GM10248 (cell line): ENCODE measurements around the gene SLC23A3.
"Not testable (repeated sequence)": the region's sequence is repeated elsewhere in the genome, so short reads cannot be mapped to it uniquely, and the experiment has no call there.

Experiments used
- CTCF ChIA-PET: fragments of 300-600 bp; sonication (Branson Sonifier 250); formaldehyde crosslinking; extraction: SDS; loops from one replicate; lab custom pipeline; 2021; ENCODE audit warnings: antibody characterized with exemption; lab: Yijun Ruan, JAX
- POLR2A ChIA-PET: fragments of 350-650 bp; sonication (Branson Sonifier 250); formaldehyde crosslinking; extraction: SDS; loops from one replicate; lab custom pipeline; 2020; ENCODE audit warnings: antibody characterized with exemption; lab: Yijun Ruan, JAX
- DNase-seq: peaks from one replicate; pipeline ENCODE4 v3.0.0; 2012; ENCODE audit errors: extremely low spot score
- TF ChIP-seq, protein P1 (sequence below): IDR thresholded peaks from 2 replicates; pipeline ENCODE4 v1.5.1; 2012; ENCODE audit warnings: mild to moderate bottlenecking, low read depth; ENCODE audit errors: extremely low read depth, missing control alignments, control extremely low read depth

SLC23A3 gene

DNA sequence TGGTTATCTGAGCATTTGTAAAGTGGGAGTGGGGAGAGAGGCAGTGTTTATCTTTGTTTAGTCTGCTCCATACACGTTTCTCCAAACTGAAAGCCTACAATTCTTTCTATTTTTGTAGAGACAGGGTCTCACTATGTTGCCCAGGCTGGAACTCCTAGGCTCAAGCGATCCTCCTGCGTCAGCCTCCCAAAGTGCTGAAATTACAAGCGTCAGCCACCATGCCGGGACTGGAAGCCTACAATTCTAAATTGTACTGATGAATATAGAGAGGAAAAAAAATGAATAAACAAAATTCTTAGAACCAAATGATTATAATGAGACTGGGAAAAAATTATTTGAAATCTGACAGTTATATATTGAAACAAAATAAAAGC lies 35.3 kb upstream of the SLC23A3 start:
- TF ChIP-seq, protein P1, sequence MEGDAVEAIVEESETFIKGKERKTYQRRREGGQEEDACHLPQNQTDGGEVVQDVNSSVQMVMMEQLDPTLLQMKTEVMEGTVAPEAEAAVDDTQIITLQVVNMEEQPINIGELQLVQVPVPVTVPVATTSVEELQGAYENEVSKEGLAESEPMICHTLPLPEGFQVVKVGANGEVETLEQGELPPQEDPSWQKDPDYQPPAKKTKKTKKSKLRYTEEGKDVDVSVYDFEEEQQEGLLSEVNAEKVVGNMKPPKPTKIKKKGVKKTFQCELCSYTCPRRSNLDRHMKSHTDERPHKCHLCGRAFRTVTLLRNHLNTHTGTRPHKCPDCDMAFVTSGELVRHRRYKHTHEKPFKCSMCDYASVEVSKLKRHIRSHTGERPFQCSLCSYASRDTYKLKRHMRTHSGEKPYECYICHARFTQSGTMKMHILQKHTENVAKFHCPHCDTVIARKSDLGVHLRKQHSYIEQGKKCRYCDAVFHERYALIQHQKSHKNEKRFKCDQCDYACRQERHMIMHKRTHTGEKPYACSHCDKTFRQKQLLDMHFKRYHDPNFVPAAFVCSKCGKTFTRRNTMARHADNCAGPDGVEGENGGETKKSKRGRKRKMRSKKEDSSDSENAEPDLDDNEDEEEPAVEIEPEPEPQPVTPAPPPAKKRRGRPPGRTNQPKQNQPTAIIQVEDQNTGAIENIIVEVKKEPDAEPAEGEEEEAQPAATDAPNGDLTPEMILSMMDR, result no peak
- ChIA-PET POLR2A (no interaction called here), CTCF (interaction anchor here (1.4 to 2.4 kb wide), 2 partner anchors 23 to 90 kb away, joined by 6 to 8 read pairs; no protein-coding TSS in a partner anchor)
- no peak for DNase-seq

DNA sequence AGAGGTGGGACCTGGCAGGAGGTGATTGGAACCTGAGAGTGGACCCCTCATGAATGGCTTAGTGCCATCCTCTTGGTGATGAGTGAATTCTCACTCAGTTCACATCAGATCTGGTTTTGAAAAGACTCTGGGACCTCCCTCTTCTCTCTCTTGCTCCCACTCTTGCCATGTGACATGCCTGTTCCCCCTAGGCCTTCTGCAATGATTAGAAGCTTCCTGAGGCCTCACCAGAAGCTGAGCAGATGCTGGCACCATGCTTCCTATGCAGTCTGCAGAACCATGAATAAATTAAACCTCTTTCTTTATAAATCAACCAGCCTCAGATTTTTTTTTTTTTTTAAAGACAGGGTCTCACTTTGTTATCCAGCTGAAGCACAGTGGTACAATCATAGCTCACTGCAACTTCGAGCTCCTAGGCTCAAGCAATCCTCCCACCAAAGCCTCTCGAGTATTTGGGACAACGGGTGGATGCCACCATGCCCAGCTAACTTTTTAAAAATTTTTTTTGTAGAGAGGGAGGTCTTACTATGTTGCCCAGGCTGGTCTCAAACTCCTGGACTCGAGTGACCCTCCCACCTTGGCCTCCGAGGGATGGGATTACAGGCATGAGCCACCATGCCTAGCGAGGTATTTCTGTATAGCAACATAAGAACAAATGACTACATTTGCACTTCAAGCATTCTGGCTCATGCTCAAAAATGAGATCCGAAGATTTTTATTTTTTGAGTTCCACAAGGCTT lies 34.8 kb upstream of the SLC23A3 start:
- ChIA-PET POLR2A (no interaction called here), CTCF (interaction anchor here (1.2 to 2.2 kb wide), 5 partner anchors 15 to 90 kb away, joined by 3 to 8 read pairs (median 3); partner anchors contain the start of genes ANKZF1 and ATG9A)
- DNase-seq, result no peak
- TF ChIP-seq, protein P1, result no peak

DNA sequence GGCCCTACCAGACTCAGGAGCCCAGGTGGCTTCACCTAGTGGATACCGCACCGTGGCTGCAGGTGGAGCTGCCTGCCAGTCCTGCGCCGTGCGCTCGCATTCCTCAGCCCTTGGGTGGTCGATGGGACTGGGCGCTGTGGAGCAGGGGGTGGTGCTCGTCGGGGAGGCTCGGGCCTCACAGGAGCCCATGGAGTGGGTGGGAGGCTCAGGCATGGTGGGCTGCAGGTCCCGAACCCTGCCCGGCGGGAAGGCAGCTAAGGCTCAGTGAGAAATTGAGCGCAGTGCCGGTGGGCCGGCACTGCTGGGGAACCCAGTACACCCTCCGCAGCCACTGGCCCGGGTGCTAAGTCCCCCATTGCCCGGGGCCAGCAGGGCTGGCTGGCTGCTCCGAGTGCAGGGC lies 31.5 kb upstream of the SLC23A3 start:
- POLR2A ChIA-PET, DNase-seq: not testable (repeated sequence)
- CTCF ChIA-PET, result interaction anchor here (0.7 to 1.9 kb wide), 2 partner anchors 10 to 93 kb away, joined by 3 to 7 read pairs; no protein-coding TSS in a partner anchor

DNA sequence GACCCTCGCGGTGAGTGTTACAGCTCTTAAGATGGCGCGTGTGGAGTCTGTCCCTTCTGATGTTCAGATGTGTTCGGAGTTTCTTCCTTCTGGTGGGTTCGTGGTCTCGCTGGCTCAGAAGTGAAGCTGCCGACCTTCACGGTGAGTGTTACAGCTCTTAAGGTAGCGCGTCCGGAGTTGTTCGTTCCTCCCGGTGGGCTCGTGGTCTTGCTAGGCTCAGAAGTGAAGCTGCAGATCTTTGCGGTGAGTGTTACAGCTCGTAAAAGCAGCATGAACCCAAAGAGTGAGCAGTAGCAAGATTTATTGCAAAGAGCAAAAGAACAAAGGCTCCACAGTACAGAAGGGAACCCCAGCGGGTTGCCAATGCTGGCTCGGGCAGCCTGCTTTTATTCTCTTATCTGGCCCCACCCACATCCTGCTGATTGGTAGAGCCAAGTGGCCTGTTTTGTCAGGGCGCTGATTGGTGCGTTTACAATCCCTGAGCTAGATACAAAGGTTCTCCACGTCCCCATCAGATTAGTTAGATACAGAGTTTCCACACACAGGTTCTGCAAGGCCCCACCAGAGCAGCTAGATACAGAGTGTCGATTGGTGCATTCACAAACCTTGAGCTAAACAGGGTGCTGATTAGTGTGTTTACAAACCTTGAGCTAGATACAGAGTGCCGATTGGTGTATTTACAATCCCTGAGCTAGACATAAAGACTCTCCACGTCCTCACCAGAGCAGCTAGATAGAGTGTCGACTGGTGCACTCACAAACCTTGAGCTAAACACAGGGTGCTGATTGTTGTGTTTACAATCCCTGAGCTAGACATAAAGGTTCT lies 30.9 kb upstream of the SLC23A3 start:
- CTCF ChIA-PET, result interaction anchor here (0.7 to 2.0 kb wide), 5 partner anchors 10 to 94 kb away, joined by 3 to 7 read pairs (median 3); no protein-coding TSS in a partner anchor
- POLR2A ChIA-PET, result interaction anchor here (0.6 kb wide), 1 partner anchor 12 kb away, joined by 3 read pairs; no protein-coding TSS in a partner anchor
- DNase-seq, result not testable (repeated sequence)

DNA sequence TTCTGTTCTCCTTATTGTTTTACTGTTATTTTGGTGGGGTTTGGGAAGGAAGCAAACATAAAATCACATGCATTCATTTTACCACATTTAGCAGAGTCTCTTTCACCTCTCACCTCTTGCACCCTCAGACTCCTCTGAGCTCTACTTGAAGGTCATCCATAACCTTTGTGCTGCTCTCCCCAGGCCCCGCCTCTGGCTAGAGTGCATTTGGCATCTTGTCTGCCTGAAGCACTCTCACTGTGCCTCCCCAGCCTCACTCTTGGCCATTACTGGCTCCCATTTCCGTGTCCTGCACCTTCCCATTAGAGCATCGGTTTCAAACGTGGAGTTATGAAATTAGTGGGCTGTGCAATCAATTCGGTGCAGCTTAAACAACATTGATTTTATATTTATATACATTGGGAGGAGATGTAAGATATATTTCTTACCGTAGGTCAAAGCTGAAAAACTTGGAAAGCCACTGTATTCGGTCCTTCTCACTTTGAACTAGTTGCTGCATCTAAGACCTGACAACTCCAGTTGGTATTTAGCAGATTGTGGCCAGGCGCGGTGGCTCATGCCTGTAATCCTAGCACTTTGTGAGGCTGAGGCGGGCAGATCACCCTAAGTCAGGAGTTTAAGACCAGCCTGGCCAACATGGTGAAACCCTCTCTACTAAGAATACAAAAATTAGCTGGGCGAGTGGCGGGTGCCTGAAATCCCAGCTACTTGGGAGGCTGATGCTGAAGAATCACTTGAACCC lies 29.8 kb upstream of the SLC23A3 start:
- TF ChIP-seq, protein P1, result no peak
- CTCF ChIA-PET, result interaction anchor here (0.6 to 2.0 kb wide), 10 partner anchors 10 to 170 kb away, joined by 3 to 6 read pairs (median 4); partner anchors contain the start of genes RESP18 and SLC23A3
- DNase-seq, result no peak
- POLR2A ChIA-PET, result interaction anchor here (0.6 kb wide), 1 partner anchor 11 kb away, joined by 3 read pairs; no protein-coding TSS in a partner anchor

DNA sequence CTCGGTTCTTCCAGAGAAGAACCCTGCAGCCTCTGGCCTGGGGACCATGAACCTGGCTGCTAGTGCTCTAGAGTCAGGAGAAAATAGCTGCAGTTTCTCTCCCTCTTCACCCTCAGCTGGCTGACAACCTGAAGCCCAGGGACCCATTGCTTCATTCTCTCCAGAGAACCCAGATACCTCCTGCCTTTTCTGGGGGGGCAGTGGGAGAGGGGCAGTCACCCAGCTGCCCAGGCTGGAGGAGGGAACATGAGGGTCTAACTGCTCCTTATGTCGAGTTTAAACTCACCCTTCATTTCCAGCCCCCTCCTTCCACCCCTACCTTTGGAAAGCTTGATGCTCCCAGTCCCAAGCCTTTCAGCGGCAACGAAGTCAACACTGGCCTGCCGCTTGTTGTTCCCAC lies 29.1 kb upstream of the SLC23A3 start:
- CTCF ChIA-PET, result interaction anchor here (0.6 to 2.0 kb wide), 9 partner anchors 10 to 169 kb away, joined by 3 to 6 read pairs (median 4); partner anchors contain the start of genes RESP18 and SLC23A3

More for the DNA sequence above, 29.1 kb upstream of the SLC23A3 start:
- no peak for DNase-seq
- TF ChIP-seq, protein P1, result no peak
- POLR2A ChIA-PET, result no interaction called here
